NCI-H526 (cell line): ENCODE results near the gene NXPE4.
"Not testable (repeated sequence)": the region's sequence is repeated elsewhere in the genome, so short reads cannot be mapped to it uniquely, and the experiment has no call there.

Source experiments
- DNase-seq, 2 experiments: peaks; one replicate each; lab custom pipeline; 2025; lab: John Stamatoyannopoulos, UW

NXPE4 gene

DNA sequence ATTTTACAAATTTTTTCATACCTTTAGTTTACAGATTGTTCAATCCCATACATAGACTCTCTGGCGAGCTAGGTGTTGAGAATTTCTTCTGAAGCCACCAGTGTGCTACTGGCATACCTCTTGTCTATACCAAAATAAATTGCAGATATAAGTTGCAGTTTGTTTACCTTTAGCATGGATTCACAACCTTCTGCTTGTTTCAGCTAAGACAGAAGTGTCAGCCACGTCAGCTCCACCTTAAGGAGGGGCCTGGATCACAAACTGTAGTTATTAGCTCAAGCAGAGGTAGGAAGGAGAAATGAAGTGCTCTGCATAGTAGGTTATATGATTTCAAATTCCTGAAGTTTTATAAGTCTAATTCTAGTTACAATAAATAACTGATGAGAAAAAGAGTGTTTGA, at the start of gene NXPE4:
Gene NXPE4 (minus strand): TSS at position 216 of the 400 bp plus-strand sequence. CDS start 1,027 bp downstream, outside the sequence.
- DNase-seq = no peak

DNA sequence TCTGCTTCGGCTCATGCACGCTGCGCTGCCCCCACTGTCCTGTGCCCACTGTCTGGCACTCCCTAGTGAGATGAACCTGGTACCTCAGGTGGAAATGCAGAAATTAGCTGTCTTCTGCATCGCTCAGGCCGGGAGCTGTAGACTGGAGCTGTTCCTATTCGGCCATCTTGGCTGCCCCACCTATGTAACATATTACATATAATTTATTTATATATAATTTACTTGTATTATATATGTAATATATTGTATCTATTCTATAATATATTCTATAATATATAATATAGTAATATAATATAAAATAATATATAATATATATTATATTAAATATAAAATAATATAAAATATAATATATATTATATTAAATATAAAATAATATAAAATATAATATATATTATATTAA, 43.9 kb upstream of the NXPE4 start:
- peak in 1 of 2 experiments; percentile 16 for DNase-seq

DNA sequence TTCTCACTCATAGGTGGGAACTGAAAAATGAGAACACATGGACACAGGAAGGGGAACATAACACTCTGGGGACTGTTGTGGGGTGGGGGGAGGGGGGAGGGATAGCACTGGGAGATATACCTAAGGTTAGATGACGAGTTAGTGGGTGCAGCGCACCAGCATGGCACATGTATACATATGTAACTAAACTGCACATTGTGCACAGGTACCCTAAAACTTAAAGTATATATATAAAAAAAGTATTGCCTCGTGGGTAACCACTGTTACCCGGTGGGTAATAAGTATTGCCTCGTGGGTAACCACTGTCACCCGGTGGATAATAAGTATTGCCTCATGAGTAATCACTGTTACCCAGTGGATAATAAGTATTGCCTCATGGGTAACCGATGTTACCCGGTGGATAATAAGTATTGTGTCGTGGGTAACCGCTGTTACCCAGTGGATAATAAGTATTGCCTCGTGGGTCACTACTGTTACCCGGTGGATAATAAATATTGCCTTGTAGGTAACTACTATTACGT, 35.9 kb upstream of the NXPE4 start:
- not testable (repeated sequence) for DNase-seq

DNA sequence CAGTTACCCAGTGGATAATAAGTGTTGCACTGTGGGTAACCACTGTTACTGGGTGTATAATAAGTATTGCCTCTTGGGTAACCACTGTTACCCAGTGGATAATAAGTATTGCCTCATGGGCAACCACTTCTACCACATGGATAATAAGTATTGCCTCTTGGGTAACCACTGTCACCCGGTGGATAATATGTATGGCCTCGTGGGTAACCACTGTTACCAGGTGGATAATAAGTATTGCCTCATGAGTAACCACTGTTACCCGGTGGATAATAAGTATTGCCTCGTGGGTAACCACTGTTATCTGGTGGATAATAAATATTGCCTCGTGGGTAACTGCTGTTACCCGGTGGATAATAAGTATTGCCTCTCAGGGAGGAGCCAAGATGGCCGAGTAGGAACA, 29.7 kb upstream of the NXPE4 start:
- DNase-seq = no peak

DNA sequence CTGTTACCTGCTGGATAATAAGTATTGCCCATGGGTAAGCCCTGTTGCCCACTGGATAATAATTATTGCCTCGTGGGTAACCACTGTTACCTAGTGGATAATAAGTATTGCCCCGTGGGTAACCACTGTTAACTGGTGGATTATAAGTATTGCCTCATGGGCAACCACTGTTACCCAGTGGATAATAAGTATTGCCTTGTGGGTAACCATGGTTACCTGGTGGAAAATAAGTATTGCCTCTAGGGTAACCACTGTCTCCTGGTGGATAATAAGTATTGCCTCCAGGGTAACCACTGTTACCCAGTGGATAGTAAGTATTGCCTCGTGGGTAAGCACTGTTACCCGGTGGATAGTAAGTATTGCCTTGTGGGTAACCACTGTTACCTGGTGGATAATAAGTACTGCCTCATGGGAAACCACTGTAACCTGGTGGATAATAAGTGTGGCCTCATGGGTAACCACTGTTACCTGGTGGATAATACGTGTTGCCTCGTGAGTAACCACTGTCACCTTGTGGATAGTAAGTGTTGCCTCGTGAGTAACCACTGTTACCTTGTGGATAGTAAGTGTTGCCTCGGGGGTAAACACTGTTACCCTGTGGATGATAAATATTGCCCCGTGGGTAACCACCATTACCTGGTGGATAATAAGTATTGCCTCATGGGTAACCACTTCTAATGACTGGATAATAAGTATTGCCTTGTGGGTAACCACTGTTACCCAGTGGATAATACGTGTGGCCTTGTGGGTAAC, 29.0 kb upstream of the NXPE4 start:
- DNase-seq = no peak

DNA sequence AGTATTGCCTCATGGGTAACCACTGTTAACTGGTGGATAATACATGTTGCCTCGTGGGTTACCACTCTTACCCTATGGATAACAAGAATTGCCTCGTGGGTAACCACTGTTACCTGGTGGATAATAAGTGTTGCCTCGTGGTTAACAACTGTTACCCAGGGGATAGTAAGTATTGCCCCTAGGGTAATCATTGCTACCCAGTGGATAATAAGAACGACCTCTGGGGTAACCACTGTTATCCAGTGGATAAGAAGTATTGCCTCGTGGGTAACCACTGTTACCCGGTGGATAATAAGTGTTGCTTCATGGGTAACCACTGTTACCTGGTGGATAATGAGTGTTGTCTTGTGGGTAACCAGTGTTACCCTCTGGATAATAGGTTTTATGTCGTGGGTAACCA, 28.1 kb upstream of the NXPE4 start:
- no peak for DNase-seq

DNA sequence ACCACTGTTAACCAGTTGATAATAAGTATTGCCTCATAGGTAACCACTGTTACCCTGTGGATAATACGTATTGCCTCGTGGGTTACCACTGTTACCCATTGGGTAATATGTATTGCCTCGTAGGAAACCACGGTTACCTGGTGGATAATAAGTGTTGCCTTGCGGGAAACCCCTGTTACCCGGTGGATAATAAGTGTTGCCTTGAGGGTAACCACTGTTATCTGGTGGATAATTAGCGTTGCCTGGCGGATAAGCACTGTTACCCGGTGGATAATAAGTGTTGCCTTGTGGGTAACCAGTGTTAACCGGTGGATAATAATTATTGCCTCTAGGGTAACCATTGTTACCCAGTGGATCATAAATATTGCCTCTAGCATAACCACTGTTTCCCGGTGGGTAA, 27.3 kb upstream of the NXPE4 start:
- no peak for DNase-seq

DNA sequence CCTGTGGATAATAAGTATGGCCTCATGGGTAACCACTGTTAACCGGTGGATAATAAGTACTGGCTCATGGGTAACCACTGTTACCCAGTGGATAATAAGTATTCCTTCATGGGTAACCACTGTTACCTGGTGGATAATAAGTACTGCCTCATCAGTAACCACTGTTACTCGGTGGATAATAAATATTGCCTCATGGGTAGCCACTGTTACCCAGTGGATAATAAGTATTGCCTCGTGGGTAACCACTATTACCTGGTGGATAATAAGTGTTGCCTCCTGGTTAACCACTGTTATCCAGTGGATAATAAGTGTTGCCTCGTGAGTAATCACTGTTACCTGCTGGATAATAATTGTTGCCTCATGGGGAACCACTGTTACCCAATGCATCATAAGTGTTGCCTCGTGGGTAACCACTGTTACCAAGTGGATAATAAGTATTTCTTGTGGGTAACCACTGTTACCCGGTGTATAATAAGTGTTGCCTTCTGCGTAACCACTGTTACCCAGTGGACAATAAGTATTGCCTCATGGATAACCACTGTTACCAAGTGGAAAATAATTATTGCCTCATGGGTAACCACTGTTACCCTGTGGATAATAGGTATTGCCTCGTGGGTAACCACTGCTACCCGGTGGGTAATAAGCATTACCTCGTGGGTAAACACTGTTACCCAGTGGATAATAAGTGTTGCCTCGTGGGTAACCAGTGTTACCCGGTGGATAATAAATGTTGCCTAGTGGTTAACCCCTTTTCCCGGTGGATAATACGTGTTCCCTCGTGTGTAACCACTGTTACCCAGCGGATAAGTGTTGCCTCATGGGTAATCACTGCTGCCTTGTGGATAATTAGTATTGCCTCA, 26.6 kb upstream of the NXPE4 start:
- DNase-seq = no peak

DNA sequence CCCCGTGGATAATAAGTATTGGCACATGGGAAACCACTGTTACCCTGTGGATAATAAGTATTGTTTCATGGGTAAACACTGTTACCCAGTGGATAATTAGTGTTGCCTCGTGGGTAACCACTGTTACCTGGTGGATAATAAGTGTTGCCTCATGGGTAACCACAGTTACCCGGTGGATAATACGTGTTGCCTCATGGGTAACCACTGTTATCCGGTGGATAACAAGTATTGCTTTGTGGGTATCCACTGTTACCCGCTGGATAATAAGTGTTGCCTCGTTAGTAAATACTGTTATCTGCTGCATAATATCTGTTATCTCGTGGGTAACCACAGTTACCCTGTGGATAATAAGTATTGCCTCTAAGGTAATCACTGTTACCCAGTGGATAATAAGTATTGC, 25.5 kb upstream of the NXPE4 start:
- no peak for DNase-seq

DNA sequence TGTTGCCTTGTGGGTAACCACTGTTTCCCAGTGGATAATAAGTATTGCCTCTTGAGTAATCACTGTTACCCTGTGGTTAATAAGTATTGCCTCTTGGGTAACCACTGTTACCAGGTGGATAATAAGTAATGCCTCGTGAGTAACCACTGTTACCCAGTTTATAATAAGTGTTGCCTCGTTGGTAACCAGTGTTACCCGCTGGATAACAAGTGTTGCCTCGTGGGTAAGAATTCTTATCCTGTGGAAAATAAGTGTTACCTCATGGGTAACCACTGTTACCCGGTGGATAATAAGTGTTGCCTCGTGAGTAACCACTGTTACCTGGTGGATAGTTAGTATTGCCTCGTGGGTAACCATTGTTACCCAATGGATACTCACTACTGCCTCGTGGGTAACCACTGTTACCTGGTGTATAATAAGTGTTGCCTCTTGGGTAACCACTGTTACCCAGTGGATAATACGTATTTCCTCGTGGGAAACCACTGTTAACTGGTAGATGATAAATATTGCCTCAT, 24.1 kb upstream of the NXPE4 start:
- DNase-seq = no peak

DNA sequence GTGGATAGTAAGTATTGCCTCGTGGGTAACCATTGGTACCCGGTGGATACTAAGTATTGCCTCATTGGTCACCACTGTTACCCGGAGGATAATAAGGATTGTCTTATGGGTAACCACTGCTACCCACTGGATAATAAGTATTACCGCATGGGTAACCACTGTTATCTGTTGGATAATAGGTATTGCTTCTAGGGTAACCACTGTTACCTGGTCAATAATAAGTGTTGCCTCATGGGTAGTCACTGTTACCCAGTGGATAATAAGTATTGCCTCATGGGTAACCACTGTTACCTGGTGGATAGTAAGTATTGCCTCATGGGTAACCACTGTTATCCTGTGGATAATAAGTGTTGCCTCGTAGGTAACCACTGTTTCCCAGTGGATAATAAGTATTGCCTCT, 22.6 kb upstream of the NXPE4 start:
- no peak for DNase-seq

DNA sequence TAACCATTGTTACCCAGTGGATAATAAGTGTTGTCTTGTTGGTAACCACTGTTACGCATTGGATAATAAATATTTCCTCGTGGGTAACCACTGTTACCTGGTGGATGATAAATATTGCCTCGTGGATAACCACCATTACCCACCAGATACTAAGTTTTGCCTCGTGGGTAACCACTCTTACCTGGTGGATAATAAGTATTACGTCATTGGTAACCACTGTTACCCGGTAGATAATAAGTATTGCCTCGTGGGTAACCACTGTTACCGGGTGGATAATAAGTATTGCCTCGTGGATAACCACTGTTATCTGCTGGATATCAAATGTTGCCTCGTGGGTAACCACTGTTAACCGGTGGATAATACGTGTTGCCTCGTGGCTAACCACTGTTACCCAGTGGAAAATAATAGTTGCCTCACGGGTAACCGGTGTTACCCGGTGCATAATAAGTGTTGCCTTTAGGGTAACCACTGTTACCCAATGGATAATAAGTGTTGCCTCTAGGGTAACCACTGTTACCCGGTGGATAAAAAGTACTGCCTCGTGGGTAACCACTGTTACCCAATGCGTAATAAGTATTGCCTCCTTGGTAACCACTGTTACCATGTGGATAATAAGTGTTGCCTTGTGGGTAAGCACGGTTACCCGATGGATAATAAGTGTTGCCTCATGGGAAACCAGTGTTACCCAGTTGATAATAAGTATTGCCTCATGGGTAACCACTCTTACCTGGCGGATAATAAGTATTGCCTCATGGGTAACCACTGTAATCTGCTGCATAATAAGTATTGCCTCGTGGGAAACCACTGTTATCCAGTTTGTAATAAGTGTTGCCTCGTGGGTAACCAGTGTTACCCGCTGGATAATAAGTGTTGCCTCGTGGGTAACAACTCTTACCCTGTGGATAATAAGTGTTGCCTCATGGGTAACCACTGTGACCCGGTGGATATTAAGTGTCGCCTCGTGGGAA, 21.9 kb upstream of the NXPE4 start:
- DNase-seq = no peak

DNA sequence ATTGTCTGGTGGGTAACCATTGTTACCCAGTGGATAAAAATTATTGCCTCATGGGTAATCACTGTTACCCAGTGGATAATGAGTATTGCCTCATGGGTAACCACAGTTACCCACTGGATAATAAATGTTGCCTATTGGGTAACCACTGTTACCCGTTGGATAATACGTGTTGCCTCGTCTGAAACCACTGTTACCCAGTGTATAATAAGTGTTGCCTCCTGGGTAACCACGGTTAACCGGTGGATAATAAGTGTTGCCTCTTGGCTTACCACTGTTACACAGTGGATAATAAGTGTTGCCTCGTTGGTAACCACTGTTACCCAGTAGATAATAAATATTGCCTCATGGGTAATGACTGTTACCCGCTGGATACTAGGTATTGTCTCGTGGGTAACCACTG, 20.9 kb upstream of the NXPE4 start:
- no peak for DNase-seq

DNA sequence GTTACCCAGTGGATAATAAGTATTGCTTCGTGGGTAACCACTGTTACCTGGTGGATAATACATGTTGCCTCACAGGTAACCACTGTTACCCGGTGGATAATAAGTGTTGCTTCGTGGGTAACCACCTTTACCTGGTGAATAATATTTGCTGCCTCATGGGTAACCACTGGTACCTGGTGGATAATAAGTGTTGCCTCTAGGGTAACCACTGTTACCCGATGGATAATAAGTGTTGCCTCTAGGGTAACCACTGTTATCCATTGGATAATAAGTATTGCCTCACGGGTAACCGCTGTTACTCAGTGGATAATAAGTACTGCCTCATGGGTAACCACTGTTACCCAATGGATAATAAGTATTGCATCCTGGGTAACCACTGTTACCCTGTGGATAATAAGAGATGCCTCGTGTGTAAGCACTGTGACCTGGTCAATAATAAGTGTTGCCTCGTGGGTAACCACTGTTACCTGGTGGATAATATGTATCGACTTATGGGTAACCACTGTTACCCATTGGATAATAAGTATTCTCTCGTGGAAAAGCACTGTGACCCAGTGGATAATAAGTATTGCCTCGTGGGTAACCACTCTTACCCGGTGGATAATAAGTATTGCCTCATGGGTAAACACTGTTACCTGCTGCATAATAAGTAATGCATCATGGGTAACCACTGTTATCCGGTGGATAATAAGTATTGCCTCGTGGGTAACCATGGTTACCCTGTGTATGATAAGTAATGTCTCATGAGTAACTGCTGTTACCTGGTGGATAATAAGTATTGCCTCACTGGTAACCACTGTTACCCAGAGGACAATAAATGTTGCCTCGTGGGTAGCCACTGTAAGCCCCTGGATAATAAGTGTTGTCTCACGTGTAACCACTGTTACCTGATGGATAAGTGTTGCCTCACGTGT, 20.1 kb upstream of the NXPE4 start:
- no peak for DNase-seq

DNA sequence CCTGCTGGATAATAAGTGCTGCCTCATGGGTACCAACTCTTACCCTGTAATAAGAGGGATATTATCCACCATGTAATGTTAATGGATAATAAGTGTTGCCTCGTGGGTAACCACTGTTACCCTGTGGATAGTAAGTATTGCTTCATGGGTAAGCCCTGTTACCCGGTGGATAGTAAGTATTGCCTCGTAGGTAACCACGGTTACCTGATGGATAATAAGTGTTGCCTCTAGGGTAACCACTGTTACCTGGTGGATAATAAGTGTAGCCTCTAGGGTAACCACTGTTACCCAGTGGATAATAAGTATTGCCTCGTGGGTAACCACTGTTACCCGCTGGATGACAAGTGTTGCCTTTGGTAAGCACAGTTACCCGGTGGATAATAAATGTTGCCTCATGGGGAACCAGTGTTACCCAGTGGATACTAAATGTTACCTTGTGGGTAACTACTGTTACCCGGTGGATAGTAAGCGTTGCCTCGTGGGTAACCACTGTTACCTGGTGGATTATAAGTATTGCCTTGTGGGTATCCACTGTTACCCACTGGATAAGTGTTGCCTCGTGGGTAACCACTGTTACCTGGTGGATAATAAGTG, 18.6 kb upstream of the NXPE4 start:
- DNase-seq = no peak

DNA sequence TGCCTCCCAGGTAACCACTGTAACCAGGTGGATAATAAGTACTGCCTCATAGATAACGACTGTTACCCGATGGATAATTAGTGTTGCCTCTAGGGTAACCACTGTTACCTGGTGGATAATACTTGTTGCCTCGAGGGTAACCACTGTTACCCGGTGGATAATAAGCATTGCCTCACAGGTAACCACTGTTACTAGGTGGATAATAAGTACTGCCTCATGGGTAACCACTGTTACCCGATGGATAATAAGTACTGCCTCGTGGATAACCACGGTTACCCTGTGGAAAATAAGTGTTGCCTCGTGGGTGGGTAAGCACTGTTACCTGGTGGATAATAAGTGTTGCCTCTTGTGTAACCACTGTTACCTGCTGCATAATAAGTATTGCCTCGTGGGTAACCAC, 17.5 kb upstream of the NXPE4 start:
- DNase-seq = not testable (repeated sequence)

DNA sequence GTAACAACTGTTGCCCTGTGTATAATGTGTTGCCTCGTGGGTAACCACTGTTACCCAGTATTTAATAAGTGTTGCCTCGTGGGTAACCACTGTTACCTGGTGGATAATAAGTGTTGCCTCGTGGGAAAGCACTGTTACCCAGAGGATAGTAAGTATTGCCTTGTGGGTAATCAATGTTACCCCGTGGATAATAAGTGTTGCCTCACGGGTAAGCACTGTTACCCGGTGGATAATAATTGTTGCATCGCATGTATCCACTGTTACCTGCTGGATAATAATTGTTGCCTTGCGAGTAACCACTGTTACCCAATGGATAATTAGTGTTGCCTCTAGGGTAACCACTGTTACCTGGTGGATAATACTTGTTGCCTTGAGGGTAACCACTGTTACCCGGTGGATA, 17.1 kb upstream of the NXPE4 start:
- DNase-seq = no peak

DNA sequence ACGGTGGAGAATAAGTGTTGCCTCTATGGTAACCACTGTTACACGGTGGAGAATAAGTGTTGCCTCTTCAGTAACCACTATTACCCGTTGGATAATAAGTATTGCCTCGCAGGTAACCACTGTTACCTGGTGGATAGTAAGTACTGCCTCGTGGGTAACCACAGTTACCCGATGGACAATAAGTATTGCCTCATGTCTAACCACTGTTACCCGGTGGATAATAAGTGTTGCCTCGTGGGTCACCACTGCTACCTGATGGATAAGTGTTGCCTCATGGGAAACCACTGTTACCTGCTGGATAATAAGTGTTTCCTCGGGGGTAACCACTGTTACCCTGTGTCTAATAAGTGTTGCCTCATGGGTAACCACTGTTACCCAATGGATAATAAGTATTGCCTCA, 16.6 kb upstream of the NXPE4 start:
- DNase-seq = not testable (repeated sequence)

DNA sequence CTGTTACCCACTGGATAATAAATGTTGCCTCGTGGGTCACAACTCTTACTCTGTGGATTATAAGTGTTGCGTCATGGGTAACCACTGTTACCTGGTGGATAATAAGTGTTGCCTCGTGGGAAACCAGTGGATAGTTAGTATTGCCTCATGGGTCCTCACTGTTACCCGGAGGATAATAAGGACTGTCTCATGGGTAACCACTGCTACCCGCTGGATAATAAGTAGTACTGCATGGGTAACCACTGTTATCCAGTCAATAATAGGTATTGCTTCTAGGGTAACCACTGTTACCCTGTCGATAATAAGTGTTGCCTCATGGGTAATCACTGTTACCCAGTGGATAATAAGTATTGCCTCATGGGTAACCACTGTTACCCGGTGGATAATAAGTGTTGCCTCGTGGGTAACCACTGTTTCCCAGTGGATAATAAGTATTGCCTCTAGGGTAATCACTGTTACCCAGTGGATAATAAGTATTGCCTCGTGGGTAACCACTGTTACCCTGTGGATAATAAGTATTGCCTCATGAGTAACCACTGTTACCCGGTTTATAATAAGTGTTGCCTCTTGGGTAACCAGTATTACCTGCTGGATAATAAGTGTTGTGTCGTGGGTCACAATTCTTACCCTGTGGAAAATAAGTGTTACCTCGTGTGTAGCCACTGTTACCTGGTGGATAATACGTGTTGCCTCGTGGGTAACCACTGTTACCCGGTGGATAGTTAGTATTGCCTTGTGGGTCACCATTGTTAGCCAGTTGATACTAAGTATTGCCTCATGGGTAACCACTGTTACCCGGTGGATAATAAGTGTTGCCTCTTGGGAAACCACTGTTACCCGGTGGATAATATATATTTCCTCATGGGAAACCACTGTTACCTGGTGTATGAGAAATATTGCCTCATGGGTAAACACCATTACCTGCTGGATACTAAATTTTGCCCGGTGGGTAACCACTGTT, 15.7 kb upstream of the NXPE4 start:
- no peak for DNase-seq
